Measurements from ENCODE around the gene ST8SIA1.

ST8SIA1 gene

DNA sequence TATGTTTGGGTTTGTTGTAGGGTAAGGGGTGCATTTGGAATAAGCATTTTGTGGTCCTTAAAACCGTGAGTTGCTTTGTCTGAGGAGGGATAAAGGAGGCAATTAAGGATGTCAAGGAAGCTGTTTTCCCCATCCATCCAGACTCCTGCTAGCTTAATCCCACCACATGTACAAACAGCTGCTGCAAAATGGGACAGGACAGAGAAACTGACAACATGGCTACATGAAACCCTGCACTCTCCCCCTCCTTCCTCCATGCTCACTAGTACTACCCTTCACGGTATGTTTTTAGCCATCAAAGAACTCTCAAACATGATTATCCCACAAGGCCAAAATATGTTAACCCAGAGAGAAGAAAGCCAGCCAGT is 20.6 kb downstream of the ST8SIA1 start:
- Mint-ChIP-seq H3K9me3 (no peaks in the 10 kb centered on the region), H3K27me3 (ENCODE audit: low read depth) (no peaks in the 10 kb centered on the region), H3K36me3 (ENCODE audit: low read depth) (no peaks in the 10 kb centered on the region), H3K4me1 (ENCODE audit: low read depth) (no peaks in the 10 kb centered on the region), H3K4me3 (no peak overlapping the region), H3K27ac (no peak overlapping the region)
- DNase-seq (ENCODE audit: low spot score), result no peak

DNA sequence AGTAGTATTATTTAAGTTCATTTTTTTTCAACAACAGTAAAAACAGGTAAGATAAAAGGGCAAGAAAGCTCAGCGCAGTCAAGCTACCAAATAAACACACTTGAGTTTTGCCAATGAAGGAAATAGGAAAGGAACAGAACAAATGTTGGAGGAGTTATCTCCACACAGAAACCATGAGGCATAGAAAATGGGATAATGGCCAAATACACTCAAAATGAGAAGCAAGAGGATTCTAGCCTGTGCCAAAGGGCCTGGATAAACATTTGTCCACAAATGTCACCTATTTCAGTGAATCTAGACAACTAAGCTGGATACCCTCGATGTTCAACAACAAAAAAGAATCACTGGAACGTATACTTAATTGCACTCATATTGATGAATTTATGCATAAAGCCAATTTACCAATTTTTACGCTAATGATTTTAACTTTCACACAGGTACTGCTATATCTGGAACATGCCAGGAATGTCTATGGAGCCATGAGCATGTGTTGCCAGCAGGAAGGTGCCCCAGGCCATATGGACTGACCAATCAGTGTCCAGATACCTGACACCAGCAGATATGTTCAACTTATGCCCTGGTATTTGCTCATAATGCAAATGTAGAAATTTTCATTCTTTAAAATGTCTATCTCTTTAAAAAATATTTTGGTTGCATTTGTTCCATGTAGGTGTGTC is 21.1 kb downstream of the ST8SIA1 start:
- Mint-ChIP-seq H3K4me3 (no peak overlapping the region), H3K9me3 (no peaks in the 10 kb centered on the region), H3K36me3 (ENCODE audit: low read depth) (no peaks in the 10 kb centered on the region), H3K4me1 (ENCODE audit: low read depth) (no peaks in the 10 kb centered on the region), H3K27ac (no peak overlapping the region), H3K27me3 (ENCODE audit: low read depth) (no peaks in the 10 kb centered on the region)
- no peak for DNase-seq (ENCODE audit: low spot score)

DNA sequence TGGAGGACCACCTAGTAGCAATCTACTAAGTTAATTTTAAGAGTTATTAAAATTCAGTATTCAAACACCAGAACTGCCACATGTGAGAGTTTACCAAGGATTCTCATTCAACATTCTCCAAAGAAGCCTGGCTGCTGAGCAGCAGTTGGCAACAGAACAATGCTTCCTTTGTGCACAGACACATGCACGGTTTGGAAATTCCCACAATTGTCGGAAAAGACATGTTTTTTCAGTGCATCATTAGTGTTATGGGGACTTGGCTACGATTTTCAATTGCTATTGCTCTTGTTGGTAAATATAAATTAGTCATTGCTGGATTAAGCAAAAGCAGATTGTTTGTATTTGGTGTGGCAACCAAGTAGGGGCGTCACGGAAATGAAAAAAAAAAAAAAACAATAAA is 22.2 kb downstream of the ST8SIA1 start:
- H3K4me3 Mint-ChIP-seq, result no peak overlapping the region
- no peaks in the 10 kb centered on the region for H3K36me3 Mint-ChIP-seq (ENCODE audit: low read depth)
- no peaks in the 10 kb centered on the region for H3K9me3 Mint-ChIP-seq
- no peaks in the 10 kb centered on the region for H3K27me3 Mint-ChIP-seq (ENCODE audit: low read depth)
- no peak overlapping the region for H3K27ac Mint-ChIP-seq
- H3K4me1 Mint-ChIP-seq (ENCODE audit: low read depth), result no peaks in the 10 kb centered on the region
- DNase-seq (ENCODE audit: low spot score), result no peak

DNA sequence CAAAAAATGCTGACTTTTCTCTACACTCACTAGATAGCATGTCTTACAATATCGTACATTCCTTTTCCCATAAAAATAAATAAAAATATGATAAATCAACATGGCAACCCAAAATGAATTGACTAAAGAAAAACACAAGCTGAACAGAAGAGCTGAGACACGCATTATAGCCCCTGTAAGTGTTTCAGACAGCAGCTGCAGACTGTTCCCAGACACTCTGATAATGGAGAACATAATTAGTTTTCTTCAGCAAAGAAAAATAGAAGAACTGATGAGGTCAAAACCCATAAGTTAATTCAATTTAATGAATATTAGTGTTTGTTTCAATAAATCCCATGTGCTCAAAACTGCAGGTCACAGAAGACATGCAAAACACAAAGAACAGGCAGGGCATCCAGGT is 23.8 kb downstream of the ST8SIA1 start:
- DNase-seq (ENCODE audit: low spot score), result no peak
- no peaks in the 10 kb centered on the region for H3K9me3 Mint-ChIP-seq
- H3K4me3 Mint-ChIP-seq, result no peak overlapping the region
- H3K4me1 Mint-ChIP-seq (ENCODE audit: low read depth), result no peaks in the 10 kb centered on the region
- H3K27me3 Mint-ChIP-seq (ENCODE audit: low read depth), result no peaks in the 10 kb centered on the region
- H3K27ac Mint-ChIP-seq, result no peak overlapping the region
- no peaks in the 10 kb centered on the region for H3K36me3 Mint-ChIP-seq (ENCODE audit: low read depth)

DNA sequence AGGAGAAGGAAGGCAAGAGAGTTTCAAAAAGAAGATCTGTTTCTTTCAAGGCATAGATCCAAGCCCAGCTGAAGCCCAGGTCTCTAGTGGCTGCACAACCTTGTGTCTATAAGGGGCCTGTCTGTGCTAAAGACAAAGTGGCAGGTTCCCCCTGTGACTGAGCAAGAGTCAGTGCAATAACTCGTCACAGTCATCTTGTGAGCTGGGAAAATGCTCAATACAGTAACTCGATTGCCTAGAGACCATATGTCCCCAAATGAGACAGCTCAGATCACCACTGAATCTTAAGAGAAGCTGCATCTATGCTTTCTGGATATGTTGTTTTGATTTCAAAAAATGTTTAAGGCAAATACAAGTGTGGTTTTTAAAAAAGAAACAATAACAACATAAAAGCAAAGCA is 24.2 kb downstream of the ST8SIA1 start:
- Mint-ChIP-seq H3K4me1 (ENCODE audit: low read depth) (no peaks in the 10 kb centered on the region), H3K9me3 (no peaks in the 10 kb centered on the region), H3K36me3 (ENCODE audit: low read depth) (no peaks in the 10 kb centered on the region), H3K27ac (no peak overlapping the region), H3K27me3 (ENCODE audit: low read depth) (no peaks in the 10 kb centered on the region), H3K4me3 (no peak overlapping the region)
- DNase-seq (ENCODE audit: low spot score), result no peak

DNA sequence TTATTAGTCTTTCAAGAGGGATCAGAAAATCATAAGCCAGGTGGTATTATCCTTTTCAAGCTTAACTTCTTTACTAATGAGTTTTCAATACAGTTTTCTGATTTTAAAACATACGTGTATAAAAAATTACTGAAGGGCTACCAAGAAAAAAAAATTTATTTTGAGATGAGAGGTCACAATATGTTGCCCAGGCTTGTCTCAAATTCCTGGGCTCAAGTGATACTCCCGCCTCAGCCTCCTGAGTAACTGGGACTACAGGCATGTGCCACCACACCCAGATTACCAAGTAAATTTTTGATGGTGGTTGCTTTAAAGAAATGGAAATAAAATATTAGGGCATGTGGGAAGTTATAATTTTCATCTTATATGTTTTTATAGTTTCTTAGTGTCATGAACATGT is 26.7 kb downstream of the ST8SIA1 start:
- Mint-ChIP-seq H3K4me1 (ENCODE audit: low read depth) (no peaks in the 10 kb centered on the region), H3K27ac (no peak overlapping the region), H3K27me3 (ENCODE audit: low read depth) (no peaks in the 10 kb centered on the region), H3K36me3 (ENCODE audit: low read depth) (no peaks in the 10 kb centered on the region), H3K9me3 (peaks cover 2% of the 10 kb centered on the region), H3K4me3 (no peak overlapping the region)
- no peak for DNase-seq (ENCODE audit: low spot score)

DNA sequence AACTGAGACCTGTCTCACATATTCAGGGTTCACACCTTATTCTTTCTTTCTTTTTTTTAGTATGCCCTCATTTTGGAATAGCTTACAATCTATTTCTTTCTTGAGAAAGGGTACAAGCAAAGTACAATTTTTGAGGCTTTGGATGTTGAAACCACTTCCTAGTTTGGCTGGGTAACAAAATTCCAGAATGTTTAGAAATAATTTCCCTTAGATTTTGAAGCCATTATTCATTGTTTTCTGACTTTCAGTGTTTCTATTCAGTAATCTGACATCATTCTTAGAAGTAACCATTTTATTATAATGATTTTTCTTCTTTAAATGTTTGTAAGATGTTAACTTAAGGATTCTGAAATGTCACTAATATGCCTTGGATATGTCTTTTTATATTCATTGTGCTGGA is 28.2 kb downstream of the ST8SIA1 start:
- Mint-ChIP-seq H3K36me3 (ENCODE audit: low read depth) (no peaks in the 10 kb centered on the region), H3K9me3 (peaks cover 11% of the 10 kb centered on the region), H3K27ac (no peak overlapping the region), H3K4me1 (ENCODE audit: low read depth) (no peaks in the 10 kb centered on the region), H3K27me3 (ENCODE audit: low read depth) (no peaks in the 10 kb centered on the region), H3K4me3 (no peak overlapping the region)
- no peak for DNase-seq (ENCODE audit: low spot score)

DNA sequence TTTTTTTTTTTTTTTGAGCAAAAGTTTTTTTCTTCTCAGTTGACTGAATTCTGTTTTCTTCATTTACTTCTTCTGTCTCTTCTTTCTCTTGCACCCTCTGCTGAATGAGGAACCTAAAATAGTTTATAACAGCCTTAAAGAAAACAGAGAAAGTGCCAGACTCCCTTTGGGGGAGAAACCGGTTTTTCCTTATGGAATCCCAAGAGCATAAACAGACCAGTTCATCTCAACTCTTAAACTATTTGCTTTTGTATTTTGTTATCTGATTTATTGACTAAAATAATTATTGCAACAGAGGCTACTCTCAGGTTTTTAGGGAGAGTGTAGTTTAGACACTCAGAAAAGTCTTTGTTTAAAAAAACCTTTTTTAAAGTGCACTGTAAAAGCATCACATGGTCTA is 30.2 kb downstream of the ST8SIA1 start:
- Mint-ChIP-seq H3K36me3 (ENCODE audit: low read depth) (no peaks in the 10 kb centered on the region), H3K9me3 (peaks cover 15% of the 10 kb centered on the region)
- no peak for DNase-seq (ENCODE audit: low spot score)

DNA sequence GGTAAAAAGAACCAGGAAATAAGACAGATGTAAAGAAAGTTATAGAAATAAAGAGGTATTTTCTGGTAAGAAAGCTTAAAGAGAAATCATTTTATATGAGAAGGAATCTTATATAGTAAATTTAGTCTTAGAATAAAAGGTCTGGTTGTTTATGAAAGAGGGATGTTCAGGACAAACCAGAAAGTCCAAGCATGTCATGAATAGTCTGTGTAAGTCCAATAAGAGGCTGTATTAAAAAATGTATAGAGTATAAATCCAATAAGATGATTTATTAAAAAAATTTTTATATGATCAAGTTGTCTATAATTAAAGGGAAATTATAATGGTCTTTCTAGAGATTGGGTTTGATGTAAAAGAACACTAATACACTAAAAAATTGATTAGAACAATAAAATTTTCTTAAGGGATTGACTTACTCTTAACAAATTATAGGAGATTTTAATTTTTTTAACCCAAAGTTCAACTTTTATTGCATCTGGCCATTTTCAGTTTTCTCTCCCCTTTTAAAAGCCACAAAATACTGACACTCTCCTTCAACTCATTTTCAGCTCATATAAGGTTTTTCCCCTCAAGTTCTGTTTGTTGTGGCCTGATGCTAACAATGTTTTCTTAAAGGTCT is 35.1 kb downstream of the ST8SIA1 start:
- no peak overlapping the region for H3K27ac Mint-ChIP-seq
- peaks cover 26% of the 10 kb centered on the region for H3K9me3 Mint-ChIP-seq
- DNase-seq (ENCODE audit: low spot score), result no peak
- no peaks in the 10 kb centered on the region for H3K4me1 Mint-ChIP-seq (ENCODE audit: low read depth)
- H3K4me3 Mint-ChIP-seq, result no peak overlapping the region
- no peaks in the 10 kb centered on the region for H3K27me3 Mint-ChIP-seq (ENCODE audit: low read depth)
- H3K36me3 Mint-ChIP-seq (ENCODE audit: low read depth), result no peaks in the 10 kb centered on the region

More for the DNA sequence above, 30.2 kb downstream of the ST8SIA1 start:
- H3K27ac Mint-ChIP-seq, result no peak overlapping the region
- H3K27me3 Mint-ChIP-seq (ENCODE audit: low read depth), result no peaks in the 10 kb centered on the region
- H3K4me1 Mint-ChIP-seq (ENCODE audit: low read depth), result no peaks in the 10 kb centered on the region
- no peak overlapping the region for H3K4me3 Mint-ChIP-seq

DNA sequence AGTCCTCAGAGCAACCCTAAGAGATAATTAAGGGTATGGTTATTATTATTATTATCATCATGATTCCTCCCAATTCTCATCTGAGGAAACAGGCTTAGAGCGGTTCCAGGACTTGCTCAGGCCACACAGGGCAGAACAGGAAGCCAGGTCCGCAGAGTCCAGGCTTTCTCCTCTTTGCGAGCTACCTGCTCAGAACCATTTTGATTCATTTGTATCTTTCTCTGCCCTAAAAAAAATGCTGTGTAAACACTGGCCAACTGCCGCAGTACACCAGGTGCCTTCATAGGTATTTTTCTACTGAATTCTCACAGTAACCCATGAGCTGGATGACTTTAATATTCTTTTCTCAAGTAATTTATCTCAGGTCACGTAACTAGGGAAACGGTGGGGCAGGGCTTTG is 45.3 kb downstream of the ST8SIA1 start:
- Mint-ChIP-seq H3K27ac (no peak overlapping the region), H3K4me1 (ENCODE audit: low read depth) (peaks cover 7% of the 10 kb centered on the region), H3K36me3 (ENCODE audit: low read depth) (no peaks in the 10 kb centered on the region), H3K9me3 (no peaks in the 10 kb centered on the region), H3K27me3 (ENCODE audit: low read depth) (peaks cover 4% of the 10 kb centered on the region), H3K4me3 (no peak overlapping the region)
- DNase-seq (ENCODE audit: low spot score), result no peak

DNA sequence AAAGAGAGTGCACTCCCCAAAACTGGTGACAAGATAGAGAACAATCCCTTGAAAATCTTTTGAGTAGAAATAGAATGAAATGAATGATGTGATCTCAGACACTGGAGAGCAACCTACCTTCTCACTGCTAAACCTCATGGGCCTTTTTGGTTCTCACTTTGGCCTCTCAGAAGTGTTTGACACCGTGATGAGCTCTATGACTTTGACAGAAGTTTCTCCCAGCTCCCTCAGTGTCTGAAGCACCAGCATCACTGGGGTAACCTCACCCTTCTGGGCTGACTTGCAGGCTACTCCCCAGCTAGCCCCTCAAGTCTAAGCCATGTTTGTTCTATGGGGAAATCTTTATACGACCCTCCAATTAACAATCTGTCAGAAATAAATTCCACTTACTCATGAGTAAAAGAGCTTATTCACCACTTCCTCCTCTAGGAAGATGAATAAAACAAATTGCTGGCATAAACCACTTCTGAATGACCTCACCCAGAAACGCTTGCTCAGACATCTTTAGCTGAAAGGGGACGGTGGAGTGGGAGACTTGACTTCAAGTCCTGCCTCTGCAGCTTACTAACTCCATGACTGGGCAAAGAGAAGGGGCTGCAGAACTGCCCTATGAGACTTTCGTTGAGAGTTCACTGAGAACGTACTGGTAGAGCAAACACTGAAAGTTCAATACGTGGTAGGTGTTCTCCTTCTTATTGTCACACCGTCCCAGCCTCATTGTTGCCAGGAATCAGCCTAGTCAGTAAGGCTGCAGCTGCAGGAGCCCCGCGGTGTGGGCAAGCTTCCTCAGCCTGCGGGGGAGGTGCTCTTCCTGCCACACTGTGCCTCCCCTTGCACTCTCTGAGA is 46.5 kb downstream of the ST8SIA1 start:
- no peaks in the 10 kb centered on the region for H3K36me3 Mint-ChIP-seq (ENCODE audit: low read depth)
- H3K4me1 Mint-ChIP-seq (ENCODE audit: low read depth), result peaks cover 7% of the 10 kb centered on the region
- H3K27ac Mint-ChIP-seq, result no peak overlapping the region
- no peaks in the 10 kb centered on the region for H3K9me3 Mint-ChIP-seq
- H3K27me3 Mint-ChIP-seq (ENCODE audit: low read depth), result peaks cover 4% of the 10 kb centered on the region
- H3K4me3 Mint-ChIP-seq, result peak overlapping the region; percentile 27
- DNase-seq (ENCODE audit: low spot score), result peak; percentile 4

DNA sequence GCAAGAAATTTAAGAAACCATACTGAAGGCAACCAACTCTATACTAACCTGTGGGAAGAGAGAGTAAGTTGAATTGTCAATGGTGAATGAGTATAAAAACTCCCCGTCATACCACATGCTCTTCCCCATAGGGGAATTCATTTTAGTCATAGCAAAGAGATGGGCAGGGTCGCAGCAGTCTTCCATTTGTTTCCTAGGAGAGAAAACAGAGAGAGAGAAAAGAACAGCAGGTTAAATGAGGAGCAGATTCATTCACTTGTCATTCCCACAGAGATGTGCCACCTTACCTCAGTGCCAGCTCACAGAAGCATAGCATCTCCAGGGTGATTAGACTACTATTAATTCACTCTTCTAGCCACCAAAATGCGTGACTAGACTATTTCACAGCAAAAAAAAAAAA is 47.4 kb downstream of the ST8SIA1 start:
- H3K9me3 Mint-ChIP-seq, result no peaks in the 10 kb centered on the region
- no peak for DNase-seq (ENCODE audit: low spot score)
- no peak overlapping the region for H3K27ac Mint-ChIP-seq
- peaks cover 4% of the 10 kb centered on the region for H3K27me3 Mint-ChIP-seq (ENCODE audit: low read depth)
- no peak overlapping the region for H3K4me3 Mint-ChIP-seq
- no peaks in the 10 kb centered on the region for H3K36me3 Mint-ChIP-seq (ENCODE audit: low read depth)
- peaks cover 7% of the 10 kb centered on the region for H3K4me1 Mint-ChIP-seq (ENCODE audit: low read depth)

DNA sequence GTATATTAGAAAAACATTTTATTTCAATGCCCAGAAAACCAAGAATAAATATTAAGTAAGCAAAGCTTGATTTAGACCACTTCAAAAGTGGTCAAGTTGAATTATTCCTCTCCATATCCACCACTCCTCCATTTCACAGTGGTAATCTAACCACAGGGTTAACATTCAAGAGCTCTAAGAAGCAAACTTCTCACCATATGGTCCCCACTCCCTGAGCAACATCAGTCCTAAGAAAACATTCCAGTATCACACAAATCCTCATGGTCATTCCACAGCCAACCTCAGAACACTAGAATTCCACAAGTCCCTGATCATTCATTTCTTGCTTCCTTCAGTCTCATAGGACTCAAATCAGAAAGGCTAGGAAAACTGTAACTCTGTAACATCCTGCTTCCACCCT is 47.9 kb downstream of the ST8SIA1 start:
- Mint-ChIP-seq H3K27me3 (ENCODE audit: low read depth) (peaks cover 4% of the 10 kb centered on the region), H3K9me3 (no peaks in the 10 kb centered on the region)
- no peak for DNase-seq (ENCODE audit: low spot score)

DNA sequence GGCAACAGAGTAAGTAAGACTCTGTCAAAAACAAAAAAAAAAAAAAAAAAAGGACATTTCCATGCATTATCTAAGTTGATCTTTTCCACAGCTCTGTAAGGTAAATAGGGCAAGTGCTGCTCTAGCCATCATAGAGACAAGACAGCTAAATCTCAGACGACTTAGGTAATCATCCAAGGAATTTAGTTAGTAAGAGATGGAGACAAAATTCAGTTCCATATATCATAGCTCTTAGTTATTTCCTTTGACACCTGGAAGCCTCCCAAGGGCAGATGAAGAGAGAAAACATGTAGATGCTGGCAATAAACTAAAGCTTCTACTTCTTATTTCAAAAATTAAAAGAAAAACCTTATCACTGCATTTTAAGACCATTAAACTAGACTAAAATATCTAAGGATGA is 48.7 kb downstream of the ST8SIA1 start:
- H3K27ac Mint-ChIP-seq, result no peak overlapping the region
- peaks cover 4% of the 10 kb centered on the region for H3K27me3 Mint-ChIP-seq (ENCODE audit: low read depth)
- H3K4me1 Mint-ChIP-seq (ENCODE audit: low read depth), result peaks cover 7% of the 10 kb centered on the region
- H3K36me3 Mint-ChIP-seq (ENCODE audit: low read depth), result no peaks in the 10 kb centered on the region
- H3K9me3 Mint-ChIP-seq, result no peaks in the 10 kb centered on the region
- H3K4me3 Mint-ChIP-seq, result no peak overlapping the region
- no peak for DNase-seq (ENCODE audit: low spot score)

More for the DNA sequence above, 47.9 kb downstream of the ST8SIA1 start:
- Mint-ChIP-seq H3K4me3 (no peak overlapping the region), H3K27ac (no peak overlapping the region), H3K36me3 (ENCODE audit: low read depth) (no peaks in the 10 kb centered on the region), H3K4me1 (ENCODE audit: low read depth) (peaks cover 7% of the 10 kb centered on the region)
